NCI-H2107 (cell line): Measurements from ENCODE around the gene TMEM74B.
"Not testable (repeated sequence)": the region's sequence is repeated elsewhere in the genome, so short reads cannot be mapped to it uniquely, and the experiment has no call there.

Experiments used
- DNase-seq: peaks from one replicate; lab custom pipeline; 2025; lab: John Stamatoyannopoulos, UW

Gene TMEM74B

DNA sequence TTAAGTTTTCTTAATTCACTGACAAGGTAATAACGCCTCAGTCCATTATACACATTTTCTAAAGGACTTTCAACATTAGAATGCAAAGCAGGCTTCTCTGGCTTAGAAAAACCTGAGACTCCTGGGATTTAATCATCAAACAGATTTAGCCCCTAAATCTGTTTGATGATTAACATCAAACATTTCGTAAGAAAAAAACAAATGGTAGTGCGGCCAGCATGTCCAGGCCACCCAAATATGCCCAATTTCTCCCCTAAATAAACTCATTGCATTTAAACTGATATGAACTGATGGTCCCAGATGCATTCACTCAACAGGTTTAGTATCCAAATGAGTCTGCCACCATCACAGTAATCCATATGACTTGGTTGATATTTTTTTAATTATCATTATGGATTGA lies 6.2 kb downstream of the TMEM74B start:
- no peak for DNase-seq

DNA sequence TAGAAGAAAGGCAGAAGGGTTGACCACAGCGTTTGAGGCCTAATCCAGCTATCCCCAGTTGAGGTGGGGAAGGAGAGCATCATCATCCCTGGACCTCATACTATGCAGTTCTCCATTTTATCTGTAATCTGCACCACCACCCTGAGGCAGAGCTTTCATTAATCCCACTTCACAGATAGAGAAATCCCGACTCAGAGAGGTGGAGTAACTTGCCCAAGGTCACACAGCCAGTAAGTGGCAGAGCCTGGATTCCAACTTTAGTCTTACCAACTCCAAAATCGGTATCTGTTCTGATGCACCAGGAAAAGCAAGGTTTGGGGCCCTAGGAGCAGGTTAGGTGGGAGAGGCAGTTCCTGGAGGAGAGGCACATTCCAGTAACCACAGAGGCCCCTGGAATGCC lies 6.7 kb downstream of the TMEM74B start:
- no peak for DNase-seq

DNA sequence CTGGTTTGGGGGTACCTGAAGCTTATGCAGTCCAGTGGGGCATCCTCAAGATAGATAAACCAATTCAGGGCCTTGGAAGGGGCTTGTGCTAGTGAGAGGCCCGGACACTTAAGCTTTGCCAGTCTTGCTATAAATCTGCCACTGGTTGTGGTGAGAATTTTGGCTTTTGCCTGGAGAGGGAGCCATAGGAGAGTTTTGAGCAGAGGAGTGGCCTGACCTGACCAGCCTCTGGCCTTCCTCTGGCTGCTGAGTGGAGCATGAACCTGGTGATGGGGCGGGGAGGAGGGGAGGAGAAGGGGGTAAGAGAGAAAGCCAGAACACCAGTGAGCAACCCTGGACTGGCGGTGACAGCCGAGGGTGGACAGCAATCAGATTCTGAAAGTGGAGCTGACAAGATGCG lies 7.1 kb downstream of the TMEM74B start:
- no peak for DNase-seq

DNA sequence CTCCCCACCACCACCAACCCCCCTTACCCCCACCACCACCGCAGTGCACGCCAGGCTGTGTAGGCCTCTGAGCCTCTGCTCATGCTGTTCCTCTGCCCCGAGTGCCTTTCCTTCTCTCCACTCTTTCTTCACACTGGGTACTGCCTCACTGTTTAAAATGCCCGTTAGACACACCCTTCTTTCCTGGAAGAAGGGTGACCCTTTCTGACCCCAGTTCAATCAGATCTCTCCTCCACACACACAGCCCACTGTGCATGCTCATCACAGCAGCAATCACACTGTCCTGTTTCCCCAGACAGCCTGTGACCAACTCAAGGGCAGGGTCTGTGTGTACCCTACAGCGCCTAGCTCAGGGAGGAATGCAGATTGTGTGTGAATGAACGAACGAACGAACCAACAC lies 10.0 kb downstream of the TMEM74B start:
- no peak for DNase-seq

DNA sequence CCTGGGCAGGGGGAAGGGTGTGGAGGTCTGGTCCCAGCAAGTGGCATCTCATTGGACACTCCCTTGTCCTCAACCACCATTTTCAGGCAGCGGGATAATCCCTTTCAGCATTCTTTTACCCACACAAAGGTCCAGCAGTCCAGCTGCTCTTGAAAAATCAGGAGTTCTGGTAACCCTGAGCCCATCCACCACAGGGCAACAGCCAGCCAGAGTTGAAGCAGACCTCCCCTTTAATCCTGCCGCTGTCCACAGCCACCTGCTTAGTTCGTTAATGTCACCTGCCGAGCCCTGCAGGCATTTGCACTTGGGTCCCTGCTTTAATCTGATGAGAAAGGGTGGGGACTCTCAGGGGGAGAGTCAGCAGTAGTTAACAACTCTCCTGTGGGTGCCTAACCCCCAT lies 11.1 kb downstream of the TMEM74B start:
- no peak for DNase-seq

DNA sequence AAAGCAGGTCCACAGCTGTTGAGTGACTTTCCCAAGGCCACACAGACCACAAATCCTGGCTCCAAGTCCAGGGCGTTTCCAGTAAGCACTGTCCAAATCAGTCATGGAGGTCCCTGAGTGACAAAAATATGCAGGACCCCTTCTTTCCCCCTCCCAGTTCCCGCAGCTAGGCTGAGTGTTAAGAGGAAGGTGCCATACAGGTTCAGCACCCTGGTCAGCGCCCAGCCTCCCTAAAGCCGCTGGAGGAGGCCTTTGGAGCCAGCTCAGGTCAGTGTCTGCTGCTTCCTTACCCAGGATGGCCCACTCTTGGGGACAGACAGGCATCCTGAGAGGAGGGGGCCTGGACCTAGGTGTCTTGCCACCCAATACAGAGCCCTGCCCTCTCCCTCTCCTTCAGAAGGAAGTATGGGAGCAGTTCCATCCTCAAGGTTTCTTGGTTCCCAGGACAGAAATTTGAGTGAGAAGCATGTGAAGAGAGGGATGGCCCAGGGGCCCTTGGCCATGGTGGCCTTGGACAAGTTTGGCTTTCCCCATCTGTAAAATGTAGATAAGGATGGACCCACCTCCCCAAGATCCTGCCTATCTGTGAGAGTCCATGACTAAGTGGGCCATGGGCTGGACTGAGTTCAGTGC lies 13.2 kb downstream of the TMEM74B start:
- DNase-seq, result no peak

DNA sequence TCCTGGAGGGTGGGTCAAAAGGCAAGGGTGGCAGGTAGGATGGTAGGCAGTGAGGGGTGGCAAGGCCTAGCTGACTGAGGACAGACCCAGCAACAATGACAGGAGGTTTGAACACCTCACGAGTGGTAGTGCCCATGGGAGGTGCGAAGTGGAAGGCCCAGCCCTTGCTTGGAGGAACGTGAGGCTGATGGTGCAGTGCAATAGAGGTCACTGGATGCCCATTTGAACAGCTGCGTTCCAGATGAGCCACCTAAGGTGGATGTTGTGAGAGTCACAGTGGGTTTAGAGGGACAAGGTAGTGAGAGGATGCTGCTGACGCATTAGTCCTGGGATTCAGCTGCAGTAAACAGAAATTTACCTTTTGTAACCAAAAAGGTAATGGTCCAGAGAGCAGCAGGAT lies 15.6 kb downstream of the TMEM74B start:
- DNase-seq, result no peak

DNA sequence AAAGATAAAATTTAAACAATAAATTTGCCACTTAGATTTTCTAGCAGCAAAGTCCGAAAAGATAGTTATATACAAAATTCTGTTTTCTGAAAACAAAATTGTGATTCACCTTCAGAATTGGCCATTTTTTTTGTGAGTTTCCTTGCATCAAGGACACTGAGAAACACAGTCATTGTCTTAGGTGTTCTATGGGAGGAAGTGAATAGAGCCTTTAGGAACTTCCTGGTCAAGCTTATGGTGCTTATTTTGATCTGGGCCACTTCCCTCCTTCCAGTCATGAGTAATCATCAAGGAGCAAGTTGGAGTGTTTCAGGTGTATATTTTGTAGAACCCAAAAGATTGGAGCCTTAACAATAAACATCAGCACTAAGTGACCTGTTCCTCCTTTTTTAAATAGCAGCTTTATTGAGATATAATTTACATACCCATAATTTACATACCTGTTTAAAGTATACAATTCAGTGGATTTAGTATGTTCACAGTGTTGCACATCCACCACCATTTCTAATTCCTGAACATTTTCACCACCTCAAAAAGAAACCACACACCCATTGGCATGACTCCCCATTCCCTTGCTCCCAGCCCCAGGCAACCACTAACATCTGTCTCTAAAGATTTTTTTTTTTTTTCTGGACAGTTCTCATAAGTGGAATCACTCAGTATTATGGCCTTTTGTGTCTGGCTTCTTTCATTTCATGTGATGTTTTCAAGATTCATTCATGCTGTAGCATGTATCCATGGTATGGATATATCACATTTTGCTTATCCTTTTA lies 17.6 kb downstream of the TMEM74B start:
- DNase-seq, result no peak

DNA sequence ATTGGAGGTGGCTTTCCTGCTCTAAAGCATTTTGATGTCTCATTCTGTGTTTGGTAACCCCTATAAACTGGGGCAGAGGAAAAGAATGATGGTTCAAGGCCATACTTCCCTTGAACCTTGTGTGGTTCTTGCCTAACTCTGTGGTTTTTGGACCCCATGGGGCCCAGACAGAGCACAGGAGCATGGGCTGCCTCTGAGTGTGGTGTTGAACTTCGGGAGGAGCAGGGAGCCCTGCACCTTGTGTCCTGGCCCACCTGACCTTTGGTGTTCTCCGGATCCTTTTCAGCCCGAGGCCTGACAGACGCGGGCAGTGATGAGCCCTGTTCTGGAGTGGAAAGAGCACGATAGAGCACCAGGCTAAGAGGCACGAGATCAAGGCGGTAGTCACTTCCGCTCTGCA lies 18.8 kb downstream of the TMEM74B start:
- DNase-seq, result no peak

DNA sequence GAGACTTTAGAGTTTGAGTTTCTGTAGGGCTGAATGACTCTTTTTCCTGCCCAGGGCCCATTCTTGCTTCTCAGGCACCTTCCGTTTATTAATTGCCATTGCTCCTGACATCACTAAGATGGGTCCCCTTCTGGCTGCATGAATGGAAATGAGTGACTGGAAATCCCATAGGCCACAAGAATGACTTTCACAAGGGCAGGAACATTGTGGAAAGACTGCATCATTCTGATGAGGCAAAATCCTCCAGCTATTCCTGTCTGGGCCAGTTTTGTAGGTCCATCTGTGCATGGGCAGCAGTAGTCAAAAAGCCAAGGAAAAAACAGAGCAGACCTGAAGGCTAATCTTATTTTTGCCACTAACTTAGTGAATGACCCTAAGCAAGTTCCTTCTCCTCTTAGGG lies 19.3 kb downstream of the TMEM74B start:
- DNase-seq, result no peak

DNA sequence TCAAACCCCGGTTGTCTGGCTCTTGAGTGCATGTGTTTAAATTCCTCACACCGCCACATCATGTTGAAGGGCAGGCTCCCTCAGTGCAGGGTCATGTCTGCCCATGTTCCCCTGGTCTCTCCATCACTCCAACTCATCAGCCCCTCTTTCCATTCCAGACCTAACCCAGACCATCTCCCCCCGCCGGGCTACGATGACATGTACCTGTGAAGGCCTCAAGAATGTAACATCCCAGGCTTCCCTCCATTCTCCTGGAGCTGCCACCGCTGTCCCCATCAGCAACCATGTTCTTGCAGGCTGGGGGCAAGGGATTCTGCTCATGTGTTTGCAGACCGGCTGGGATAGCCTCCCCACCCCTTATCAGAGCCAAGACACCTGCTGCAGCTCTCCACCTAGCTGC lies 19.9 kb downstream of the TMEM74B start:
- no peak for DNase-seq

DNA sequence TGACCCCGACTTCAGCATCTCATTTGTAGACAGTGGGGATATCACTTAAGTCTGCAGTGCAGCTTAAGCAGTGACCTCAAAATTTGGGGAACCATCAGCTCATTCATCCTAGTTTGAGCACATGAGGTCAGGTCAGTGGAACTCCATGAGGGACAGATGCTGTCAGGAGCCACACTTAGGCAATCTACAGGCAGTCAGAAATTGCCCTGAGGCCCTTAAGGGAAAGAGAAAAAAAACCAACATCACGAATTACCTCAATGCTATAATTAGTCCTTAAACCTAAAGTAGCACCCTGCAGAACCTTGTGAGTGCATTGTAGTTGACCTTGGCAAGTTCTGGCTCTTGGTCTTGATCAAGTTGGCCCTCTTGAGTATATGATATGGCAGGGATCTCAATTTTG lies 21.1 kb downstream of the TMEM74B start:
- no peak for DNase-seq

DNA sequence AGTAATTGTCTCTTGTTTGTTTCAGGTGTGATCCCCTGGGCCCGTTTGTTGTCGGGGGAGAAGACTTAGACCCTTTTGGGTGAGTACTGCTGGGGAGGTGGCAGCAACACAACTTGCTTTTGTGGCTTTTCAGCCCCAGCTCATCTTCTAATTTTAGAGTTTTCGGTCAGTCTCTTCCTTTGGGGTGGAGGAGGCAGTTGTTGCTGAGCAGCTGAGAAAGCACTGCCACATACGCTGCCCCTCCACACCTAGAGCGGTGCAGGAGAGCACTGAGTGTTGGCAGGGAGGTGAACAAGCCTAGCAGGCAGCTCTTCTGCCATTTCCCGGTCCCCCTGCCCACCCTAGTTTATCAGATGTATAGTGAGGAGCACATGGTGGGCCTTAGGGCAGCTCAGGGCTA lies 21.7 kb downstream of the TMEM74B start:
- no peak for DNase-seq

DNA sequence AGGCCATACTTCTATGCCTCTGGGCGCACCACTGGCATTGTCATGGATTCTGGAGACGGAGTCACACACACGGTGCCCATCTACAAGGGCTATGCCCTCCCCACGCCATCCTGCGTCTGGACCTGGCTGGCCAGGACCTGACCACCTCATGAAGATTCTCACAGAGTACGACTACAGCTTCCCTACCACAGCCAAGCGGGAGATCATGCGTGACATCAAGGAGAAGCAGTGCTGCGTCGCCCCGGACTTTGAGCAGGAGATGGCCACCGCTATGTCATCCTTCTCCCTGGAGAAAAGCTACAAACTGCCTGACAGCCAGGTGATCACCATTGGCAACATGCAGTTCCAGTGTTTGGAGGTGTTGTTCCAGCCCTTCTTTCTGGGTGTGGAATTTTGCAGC lies 23.8 kb downstream of the TMEM74B start:
- DNase-seq, result no peak

DNA sequence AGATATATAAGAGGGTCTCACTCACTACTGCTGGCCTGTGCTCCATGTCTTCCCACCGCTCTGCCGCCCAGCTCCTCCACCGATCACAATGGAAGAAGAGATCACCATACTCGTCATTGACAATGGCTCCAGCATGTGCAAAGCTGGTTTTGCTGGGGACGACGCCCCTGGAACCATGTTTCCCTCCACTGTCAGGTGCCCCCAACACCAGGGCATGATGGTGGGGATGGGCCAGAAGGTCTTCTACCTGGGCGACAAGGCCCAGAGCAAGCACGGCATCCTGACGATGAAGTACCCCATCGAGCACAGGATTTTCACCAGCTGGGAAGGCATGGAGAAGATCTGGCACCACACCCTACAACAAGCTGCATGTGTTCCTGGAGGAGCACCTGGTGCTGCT lies 24.3 kb downstream of the TMEM74B start:
- DNase-seq, result no peak

DNA sequence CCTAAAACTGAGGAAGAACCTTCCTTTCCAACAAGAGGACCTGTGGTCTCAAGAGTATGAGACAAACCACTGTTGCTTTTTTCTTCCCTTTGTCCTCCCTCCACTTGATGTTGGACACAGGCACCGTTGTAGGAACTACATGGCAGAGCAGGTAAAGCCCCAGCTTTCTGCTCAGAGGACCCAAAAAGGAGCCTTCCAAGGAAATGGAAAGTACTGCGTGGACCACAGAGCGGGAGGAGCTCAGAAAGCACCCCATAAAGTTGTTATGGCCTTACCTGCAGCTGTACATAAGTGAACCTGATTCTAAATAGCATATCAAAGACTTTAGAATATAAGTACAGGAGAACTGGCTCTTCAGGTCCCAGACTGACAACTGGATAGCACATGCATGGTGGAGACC lies 29.4 kb downstream of the TMEM74B start:
- no peak for DNase-seq

DNA sequence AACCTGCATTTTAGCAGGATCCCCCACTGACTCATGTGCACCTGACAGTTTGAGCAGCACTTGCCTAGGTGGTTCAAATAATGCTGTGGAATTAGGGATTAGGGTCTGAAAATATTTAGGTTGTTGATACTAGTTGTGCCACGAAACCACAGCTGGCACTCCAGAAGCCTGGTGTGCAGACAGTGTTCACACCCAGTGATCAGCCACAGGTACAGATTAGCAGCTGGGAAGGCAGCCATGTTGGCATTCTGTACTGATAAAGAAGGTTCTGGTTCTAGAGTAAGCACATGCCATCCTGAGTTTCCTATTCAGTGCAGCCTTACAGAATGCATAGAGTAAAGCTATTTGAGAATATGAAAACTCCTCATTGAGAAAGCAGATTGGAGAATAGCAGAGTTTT lies 30.1 kb downstream of the TMEM74B start:
- no peak for DNase-seq

DNA sequence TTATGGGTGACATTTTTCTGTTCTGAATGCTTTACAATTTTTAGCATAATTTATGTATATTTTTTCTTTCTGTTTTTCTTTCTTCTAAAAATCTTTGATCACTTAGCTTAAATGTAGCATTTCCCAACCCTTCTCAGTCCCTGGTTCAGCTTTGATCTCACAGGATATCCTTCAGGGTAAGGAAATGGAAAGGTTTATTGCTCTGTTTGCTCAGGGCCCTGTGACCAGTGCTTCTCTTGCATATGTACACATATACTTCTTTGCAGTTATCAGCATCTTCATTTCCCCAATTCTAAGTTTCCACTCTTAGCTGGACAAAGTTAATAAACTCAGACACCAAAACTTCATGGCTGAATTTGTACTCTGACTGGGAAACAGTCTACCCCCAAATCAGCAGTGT lies 30.6 kb downstream of the TMEM74B start:
- DNase-seq, result no peak

DNA sequence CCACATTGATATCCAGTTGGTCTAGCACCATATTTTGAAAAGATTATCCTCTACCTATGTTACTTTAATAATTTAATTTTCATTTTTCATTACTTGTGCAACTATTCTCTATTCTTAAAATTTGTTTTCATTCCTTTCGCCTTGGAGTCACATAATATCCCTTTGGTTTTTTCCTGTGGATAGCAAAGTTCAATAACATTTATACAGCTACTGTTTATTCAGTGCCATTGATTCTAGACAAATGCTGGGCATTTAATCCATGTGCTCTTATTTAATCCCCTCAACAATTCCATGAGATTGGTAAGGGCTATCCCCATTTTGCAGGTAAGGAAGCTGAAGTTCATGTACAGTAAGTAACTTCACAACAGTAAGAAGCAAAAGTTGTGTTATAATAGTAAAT lies 33.8 kb downstream of the TMEM74B start:
- no peak for DNase-seq

DNA sequence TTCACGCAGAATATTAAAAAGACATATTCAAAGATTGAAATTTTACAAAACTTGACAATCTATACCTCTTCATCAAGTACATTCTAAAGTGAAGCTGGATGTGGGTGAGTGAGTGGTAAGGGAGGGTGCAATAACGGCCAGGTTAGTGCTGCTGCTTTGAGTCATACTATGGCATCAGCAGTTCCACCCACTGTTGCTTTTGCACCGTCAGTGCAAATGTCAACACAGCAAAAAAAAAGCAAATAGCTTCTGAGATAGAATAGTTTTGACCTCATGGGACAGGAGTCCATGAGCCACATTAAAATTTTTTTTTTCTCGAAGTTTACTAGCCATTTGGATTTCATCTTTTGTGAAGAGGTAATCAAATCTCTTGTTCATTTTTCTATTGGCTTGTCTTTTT lies 34.6 kb downstream of the TMEM74B start:
- no peak for DNase-seq

DNA sequence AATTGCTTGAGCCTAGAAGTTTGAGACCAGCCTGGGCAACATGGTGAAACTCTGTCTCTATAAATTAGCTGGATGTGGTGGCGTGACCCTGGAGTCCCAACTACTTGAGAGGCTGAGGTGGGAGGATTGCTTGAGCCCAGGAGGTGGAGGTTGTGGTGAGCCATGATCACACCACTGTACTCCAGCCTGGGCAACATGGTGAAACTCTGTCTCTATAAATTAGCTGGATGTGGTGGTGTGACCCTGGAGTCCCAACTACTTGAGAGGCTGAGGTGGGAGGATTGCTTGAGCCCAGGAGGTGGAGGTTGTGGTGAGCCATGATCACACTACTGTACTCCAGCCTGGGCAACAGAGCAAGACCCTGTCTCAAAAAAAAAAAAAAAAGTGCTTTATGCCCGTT lies 35.0 kb downstream of the TMEM74B start:
- not testable (repeated sequence) for DNase-seq

DNA sequence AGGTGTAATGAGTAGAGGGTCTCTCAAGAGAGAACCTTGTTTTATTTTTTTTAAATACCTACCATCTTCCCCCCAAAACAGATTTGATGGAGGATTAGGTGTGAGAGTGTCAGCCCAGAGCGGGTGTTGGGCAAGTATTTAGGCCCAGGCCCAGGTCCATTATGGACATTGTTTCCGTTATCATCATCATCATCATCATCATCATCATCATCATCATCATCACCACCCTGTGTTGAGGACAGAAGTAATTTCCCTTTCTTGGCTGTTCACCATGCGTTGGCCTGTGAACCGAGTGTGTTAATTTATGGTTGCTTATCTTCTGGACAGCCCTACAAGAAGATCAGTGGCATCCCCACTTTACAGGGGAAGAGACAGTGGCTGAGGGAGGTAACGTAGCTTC lies 37.8 kb downstream of the TMEM74B start:
- no peak for DNase-seq

DNA sequence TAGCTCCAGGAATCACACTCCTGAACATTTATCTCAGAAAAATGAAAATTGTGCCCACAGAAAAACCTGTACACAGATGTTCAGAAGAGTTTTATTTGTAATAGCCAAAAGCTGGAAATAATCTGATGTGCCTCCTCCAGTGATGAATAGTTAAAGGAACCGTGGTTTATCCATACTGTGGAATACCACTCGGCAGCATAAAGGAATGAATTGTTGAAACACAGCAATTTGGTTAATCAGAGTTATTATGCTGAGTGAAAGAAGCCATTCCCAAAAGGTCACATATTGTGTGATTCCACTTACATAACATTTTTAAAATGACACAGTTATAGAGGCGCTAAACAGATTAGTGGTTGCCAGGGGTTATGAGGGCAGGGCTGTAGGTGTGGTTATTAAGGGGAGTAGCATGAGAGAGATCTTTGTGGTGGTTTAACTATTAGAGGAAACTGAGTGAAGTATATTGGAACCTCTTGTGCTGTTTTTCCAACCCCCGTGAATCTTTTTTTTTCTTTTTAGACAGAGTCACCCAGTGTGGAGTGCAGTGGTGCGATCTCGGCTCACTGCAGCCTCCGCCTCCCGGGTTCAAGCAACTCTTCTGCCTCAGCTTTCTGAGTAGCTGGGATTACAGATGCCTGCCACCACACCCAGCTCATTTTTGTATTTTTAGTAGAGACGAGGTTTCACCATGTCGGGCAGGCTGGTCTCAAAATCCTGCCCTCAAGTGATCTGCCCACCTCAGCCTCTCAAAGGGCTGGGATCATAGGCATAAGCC lies 40.2 kb downstream of the TMEM74B start:
- no peak for DNase-seq
